Endometrium (tissue), 2 donors: ENCODE data around the gene ATXN1.

ENCODE experiments used
- FAIRE-seq: peaks from 2 replicates; lab custom pipeline; 2012; peaks lifted over from hg19 to GRCh38; lab: Jason Lieb, UNC
- donor health status: control.
- donor health status: control.

Gene ATXN1

GRCh38 chr6:16761471-16762267 is 409 bp upstream of the ATXN1 start:
- FAIRE-seq = no peak

- FAIRE-seq = no peak
Measured at GRCh38 chr6:16759646-16760515, 1.4 kb downstream of the ATXN1 start.

GRCh38 chr6:16759181-16759645 is 2.0 kb downstream of the ATXN1 start:
- peak; percentile 18 for FAIRE-seq

GRCh38 chr6:16758163-16758975 is 2.9 kb downstream of the ATXN1 start:
- no peak for FAIRE-seq

- FAIRE-seq = no peak
Measured at GRCh38 chr6:16757332-16757731, 3.9 kb downstream of the ATXN1 start.

GRCh38 chr6:16756660-16757255 is 4.5 kb downstream of the ATXN1 start:
- FAIRE-seq = no peak

GRCh38 chr6:16755544-16755943 is 5.7 kb downstream of the ATXN1 start:
- no peak for FAIRE-seq

- FAIRE-seq = no peak
Measured at GRCh38 chr6:16754876-16755275, 6.4 kb downstream of the ATXN1 start.

- FAIRE-seq = no peak
Measured at GRCh38 chr6:16754274-16754673, 7.0 kb downstream of the ATXN1 start.

- no peak for FAIRE-seq
Measured at GRCh38 chr6:16753341-16753740, 7.9 kb downstream of the ATXN1 start.

- FAIRE-seq = peak; percentile 58
Measured at GRCh38 chr6:16752206-16752866, 8.9 kb downstream of the ATXN1 start.

- no peak for FAIRE-seq
Measured at GRCh38 chr6:16751251-16751946, 9.9 kb downstream of the ATXN1 start.

- FAIRE-seq = no peak
Measured at GRCh38 chr6:16750566-16750965, 10.7 kb downstream of the ATXN1 start.

- FAIRE-seq = no peak
Measured at GRCh38 chr6:16749516-16750485, 11.5 kb downstream of the ATXN1 start.

- FAIRE-seq = no peak
Measured at GRCh38 chr6:16748025-16748319, 13.3 kb downstream of the ATXN1 start.

GRCh38 chr6:16747232-16748024 is 13.8 kb downstream of the ATXN1 start:
- FAIRE-seq = no peak

GRCh38 chr6:16746812-16747211 is 14.4 kb downstream of the ATXN1 start:
- no peak for FAIRE-seq

GRCh38 chr6:16746401-16746800 is 14.9 kb downstream of the ATXN1 start:
- no peak for FAIRE-seq

- FAIRE-seq = no peak
Measured at GRCh38 chr6:16743664-16744210, 17.5 kb downstream of the ATXN1 start.
